Neural cell (in vitro differentiated cells): ENCODE measurements around the gene SFXN4.

Experiments
- EZH2 ChIP-seq: fragments of 200-600, 300-800 bp; shearing (Covaris generic), sonication (generic); IDR thresholded peaks from 2 replicates; pipeline ENCODE4 v1.6.1; 2014; ENCODE audit warnings: antibody characterized with exemption, low read length, borderline replicate concordance, mild to moderate bottlenecking; ENCODE audit not compliant: insufficient read depth, poor library complexity, severe bottlenecking
- MXI1 ChIP-seq: fragments of 450-650 bp; conservative IDR thresholded peaks from 2 replicates; pipeline ENCODE4 v1.6.1; 2014; ENCODE audit warnings: antibody characterized with exemption, mild to moderate bottlenecking; ENCODE audit not compliant: poor library complexity, severe bottlenecking
- POLR2AphosphoS5 ChIP-seq: IDR thresholded peaks from 2 replicates; pipeline ENCODE4 v1.6.1; 2012
- TAF1 ChIP-seq: IDR thresholded peaks from 2 replicates; pipeline ENCODE4 v1.6.1; 2012; ENCODE audit warnings: low read depth
- TF ChIP-seq, protein P1 (sequence below): fragments of 450-650 bp; IDR thresholded peaks from 2 replicates; pipeline ENCODE4 v1.5.1; 2014; ENCODE audit warnings: antibody characterized with exemption, mild to moderate bottlenecking, moderate library complexity; ENCODE audit not compliant: poor library complexity, severe bottlenecking
- TF ChIP-seq, protein P2 (sequence below): IDR thresholded peaks from 2 replicates; pipeline ENCODE4 v1.6.1; 2012; ENCODE audit warnings: borderline replicate concordance

DNA sequence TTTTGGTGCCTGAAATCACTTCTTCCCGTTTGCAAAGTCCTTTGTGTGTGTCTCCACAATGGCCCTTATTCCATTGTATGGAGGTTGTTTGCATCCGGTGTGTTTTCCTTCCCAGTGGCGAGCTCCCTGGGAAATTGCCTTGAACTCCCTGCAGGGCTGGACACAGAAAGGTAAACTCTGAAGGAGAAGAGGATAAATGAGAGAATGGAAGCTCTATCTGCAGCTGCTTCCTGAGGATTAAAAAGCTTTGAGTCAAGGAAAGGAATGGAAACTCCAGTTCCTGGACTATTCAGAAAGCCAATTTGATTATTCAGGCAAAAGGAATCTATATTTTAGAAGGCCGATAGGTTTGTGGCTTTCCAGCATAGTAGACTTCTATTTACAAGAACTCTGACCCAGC is 37.5 kb upstream of the SFXN4 start:
- TF ChIP-seq, protein P1, sequence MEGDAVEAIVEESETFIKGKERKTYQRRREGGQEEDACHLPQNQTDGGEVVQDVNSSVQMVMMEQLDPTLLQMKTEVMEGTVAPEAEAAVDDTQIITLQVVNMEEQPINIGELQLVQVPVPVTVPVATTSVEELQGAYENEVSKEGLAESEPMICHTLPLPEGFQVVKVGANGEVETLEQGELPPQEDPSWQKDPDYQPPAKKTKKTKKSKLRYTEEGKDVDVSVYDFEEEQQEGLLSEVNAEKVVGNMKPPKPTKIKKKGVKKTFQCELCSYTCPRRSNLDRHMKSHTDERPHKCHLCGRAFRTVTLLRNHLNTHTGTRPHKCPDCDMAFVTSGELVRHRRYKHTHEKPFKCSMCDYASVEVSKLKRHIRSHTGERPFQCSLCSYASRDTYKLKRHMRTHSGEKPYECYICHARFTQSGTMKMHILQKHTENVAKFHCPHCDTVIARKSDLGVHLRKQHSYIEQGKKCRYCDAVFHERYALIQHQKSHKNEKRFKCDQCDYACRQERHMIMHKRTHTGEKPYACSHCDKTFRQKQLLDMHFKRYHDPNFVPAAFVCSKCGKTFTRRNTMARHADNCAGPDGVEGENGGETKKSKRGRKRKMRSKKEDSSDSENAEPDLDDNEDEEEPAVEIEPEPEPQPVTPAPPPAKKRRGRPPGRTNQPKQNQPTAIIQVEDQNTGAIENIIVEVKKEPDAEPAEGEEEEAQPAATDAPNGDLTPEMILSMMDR = no peak
- TF ChIP-seq MXI1 = no peak
- TF ChIP-seq, protein P2, sequence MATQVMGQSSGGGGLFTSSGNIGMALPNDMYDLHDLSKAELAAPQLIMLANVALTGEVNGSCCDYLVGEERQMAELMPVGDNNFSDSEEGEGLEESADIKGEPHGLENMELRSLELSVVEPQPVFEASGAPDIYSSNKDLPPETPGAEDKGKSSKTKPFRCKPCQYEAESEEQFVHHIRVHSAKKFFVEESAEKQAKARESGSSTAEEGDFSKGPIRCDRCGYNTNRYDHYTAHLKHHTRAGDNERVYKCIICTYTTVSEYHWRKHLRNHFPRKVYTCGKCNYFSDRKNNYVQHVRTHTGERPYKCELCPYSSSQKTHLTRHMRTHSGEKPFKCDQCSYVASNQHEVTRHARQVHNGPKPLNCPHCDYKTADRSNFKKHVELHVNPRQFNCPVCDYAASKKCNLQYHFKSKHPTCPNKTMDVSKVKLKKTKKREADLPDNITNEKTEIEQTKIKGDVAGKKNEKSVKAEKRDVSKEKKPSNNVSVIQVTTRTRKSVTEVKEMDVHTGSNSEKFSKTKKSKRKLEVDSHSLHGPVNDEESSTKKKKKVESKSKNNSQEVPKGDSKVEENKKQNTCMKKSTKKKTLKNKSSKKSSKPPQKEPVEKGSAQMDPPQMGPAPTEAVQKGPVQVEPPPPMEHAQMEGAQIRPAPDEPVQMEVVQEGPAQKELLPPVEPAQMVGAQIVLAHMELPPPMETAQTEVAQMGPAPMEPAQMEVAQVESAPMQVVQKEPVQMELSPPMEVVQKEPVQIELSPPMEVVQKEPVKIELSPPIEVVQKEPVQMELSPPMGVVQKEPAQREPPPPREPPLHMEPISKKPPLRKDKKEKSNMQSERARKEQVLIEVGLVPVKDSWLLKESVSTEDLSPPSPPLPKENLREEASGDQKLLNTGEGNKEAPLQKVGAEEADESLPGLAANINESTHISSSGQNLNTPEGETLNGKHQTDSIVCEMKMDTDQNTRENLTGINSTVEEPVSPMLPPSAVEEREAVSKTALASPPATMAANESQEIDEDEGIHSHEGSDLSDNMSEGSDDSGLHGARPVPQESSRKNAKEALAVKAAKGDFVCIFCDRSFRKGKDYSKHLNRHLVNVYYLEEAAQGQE = no peak
- no peak for TF ChIP-seq EZH2
- no peak for TF ChIP-seq TAF1
- TF ChIP-seq POLR2AphosphoS5 = no peak
